NT2/D1 (cell line): ENCODE data around the gene FBXL17.

Source experiments
- DNase-seq: peaks from one replicate; pipeline ENCODE4 v3.0.0-alpha.2; 2011; ENCODE audit warnings: low read depth, low spot score
- H3K27me3 ChIP-seq: 2 replicates; pipeline ENCODE4 v1.6.0; 2011; ENCODE audit warnings: mild to moderate bottlenecking; ENCODE audit not compliant: insufficient read length, insufficient read depth
- H3K36me3 ChIP-seq: 2 replicates; pipeline ENCODE4 v1.6.1; 2011; ENCODE audit warnings: mild to moderate bottlenecking, low read length, mixed read lengths; ENCODE audit not compliant: insufficient read depth, insufficient read length
- H3K4me1 ChIP-seq: 2 replicates; pipeline ENCODE4 v1.5.1; 2011; ENCODE audit not compliant: insufficient read depth, insufficient read length
- H3K4me3 ChIP-seq: 2 replicates; pipeline ENCODE4 v1.5.1; 2011; ENCODE audit warnings: low read depth; ENCODE audit not compliant: insufficient read length
- H3K9ac ChIP-seq: 2 replicates; pipeline ENCODE4 v1.6.0; 2011; ENCODE audit warnings: low read depth; ENCODE audit not compliant: insufficient read length
- H3K9me3 ChIP-seq: 2 replicates; pipeline ENCODE4 v1.5.1; 2011; ENCODE audit warnings: mild to moderate bottlenecking, low read length; ENCODE audit not compliant: insufficient read depth
- SUZ12 ChIP-seq: IDR thresholded peaks from 2 replicates; pipeline ENCODE4 v1.6.1; 2011; ENCODE audit not compliant: insufficient read length, insufficient read depth; ENCODE audit errors: extremely low read depth
- YY1 ChIP-seq: IDR thresholded peaks from 2 replicates; pipeline ENCODE4 v1.6.1; 2011; ENCODE audit not compliant: insufficient read length, insufficient read depth
- ZNF274 ChIP-seq: IDR thresholded peaks from 2 replicates; pipeline ENCODE4 v1.6.1; 2011; ENCODE audit warnings: mild to moderate bottlenecking, low read depth, low read length

Gene FBXL17

GRCh38 chr5:108381954-108382783 is at the start of gene FBXL17:
TSS of gene FBXL17 (minus strand) at chr5:108382098.
- no peaks in the 10 kb centered on the region for H3K9me3 ChIP-seq
- TF ChIP-seq SUZ12 (no peak), YY1 (no peak), ZNF274 (no peak)
- peak within 1 kb of the TSS; percentile 76 for H3K4me3 ChIP-seq
- no peaks in the 10 kb centered on the region for H3K4me1 ChIP-seq
- peak; percentile 88 for DNase-seq
- H3K36me3 ChIP-seq, result no peaks in the 10 kb centered on the region
- H3K9ac ChIP-seq, result peak within 1 kb of the TSS; percentile 92
- no peaks in the 10 kb centered on the region for H3K27me3 ChIP-seq

DNA sequence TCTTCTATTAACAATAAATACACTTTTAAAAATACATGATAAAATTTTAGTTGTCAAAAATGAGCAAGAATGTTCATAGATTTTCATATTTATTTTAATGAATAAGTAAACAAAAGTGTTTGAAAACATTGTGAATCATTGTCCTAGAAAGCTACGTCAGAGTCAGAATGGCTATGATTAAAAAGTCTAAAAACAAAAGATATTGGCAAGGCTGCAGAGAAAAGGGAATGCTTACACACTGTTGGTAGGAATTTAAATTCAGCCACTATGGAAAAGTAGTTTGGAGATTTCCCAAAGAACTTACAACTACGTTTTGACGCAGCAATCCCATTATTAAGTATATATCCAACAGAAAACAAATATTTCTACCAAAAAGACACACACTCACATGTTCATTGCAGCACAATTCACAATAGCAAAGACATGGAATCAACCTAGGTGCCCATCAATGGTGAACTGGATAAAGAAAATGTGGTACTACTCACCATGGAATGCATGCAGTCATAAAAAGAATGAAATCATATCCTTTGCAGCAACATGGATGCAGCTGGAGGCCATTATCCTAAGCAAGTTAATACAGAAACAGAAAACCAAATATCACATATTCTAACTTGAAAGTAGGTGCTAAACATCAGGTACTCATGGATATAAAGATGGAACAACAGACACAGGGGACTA is 49.2 kb upstream of the FBXL17 start:
- H3K27me3 ChIP-seq, result no peaks in the 10 kb centered on the region
- H3K36me3 ChIP-seq, result no peaks in the 10 kb centered on the region
- H3K4me3 ChIP-seq, result no peak overlapping the region
- peaks cover 3% of the 10 kb centered on the region for H3K4me1 ChIP-seq
- TF ChIP-seq YY1 (no peak), SUZ12 (no peak), ZNF274 (no peak)
- no peaks in the 10 kb centered on the region for H3K9me3 ChIP-seq
- DNase-seq, result no peak
- no peak overlapping the region for H3K9ac ChIP-seq

DNA sequence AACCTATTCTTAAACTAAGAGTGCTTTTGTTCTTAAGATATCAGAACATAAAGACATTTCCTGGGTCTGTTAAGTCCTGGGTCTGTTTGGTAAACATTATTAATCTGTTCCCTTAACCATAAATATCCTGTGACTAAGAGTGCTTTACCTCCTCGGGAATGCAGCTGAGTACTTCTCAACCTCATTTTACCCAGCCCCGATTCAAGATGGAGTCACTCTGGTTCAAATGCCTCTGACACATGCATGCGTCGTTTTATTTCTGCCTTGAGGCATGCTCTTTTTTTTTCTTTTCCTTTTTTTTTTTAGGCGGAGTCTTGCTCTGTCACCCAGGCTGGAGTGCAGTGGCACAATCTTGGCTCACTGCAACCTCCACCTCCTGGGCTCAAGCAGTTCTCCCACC is 39.8 kb upstream of the FBXL17 start:
- TF ChIP-seq SUZ12 (no peak), ZNF274 (no peak), YY1 (no peak)
- Histone ChIP-seq H3K27me3 (no peaks in the 10 kb centered on the region), H3K9me3 (peaks cover 15% of the 10 kb centered on the region; the same call in 1 of the 2 replicates), H3K4me3 (no peak overlapping the region), H3K4me1 (no peaks in the 10 kb centered on the region), H3K36me3 (no peaks in the 10 kb centered on the region), H3K9ac (no peak overlapping the region)
- no peak for DNase-seq

GRCh38 chr5:108420755-108421154 is 38.9 kb upstream of the FBXL17 start:
- H3K9me3 ChIP-seq, result peaks cover 21% of the 10 kb centered on the region; the same call in 1 of the 2 replicates
- H3K9ac ChIP-seq, result no peak overlapping the region
- H3K27me3 ChIP-seq, result no peaks in the 10 kb centered on the region
- TF ChIP-seq YY1, result no peak
- TF ChIP-seq SUZ12, result no peak
- TF ChIP-seq ZNF274, result no peak
- no peaks in the 10 kb centered on the region for H3K4me1 ChIP-seq
- DNase-seq, result no peak
- no peaks in the 10 kb centered on the region for H3K36me3 ChIP-seq
- no peak overlapping the region for H3K4me3 ChIP-seq

GRCh38 chr5:108420158-108420557 is 38.3 kb upstream of the FBXL17 start:
- Histone ChIP-seq H3K4me3 (no peak overlapping the region), H3K9me3 (peaks cover 21% of the 10 kb centered on the region; the same call in 1 of the 2 replicates), H3K9ac (no peak overlapping the region), H3K27me3 (no peaks in the 10 kb centered on the region), H3K36me3 (no peaks in the 10 kb centered on the region), H3K4me1 (no peaks in the 10 kb centered on the region)
- no peak for DNase-seq
- TF ChIP-seq ZNF274 (no peak), YY1 (no peak), SUZ12 (no peak)

- no peaks in the 10 kb centered on the region for H3K36me3 ChIP-seq
- H3K9me3 ChIP-seq, result peaks cover 21% of the 10 kb centered on the region; the same call in 1 of the 2 replicates
- TF ChIP-seq SUZ12 (no peak), ZNF274 (no peak), YY1 (no peak)
- H3K4me3 ChIP-seq, result no peak overlapping the region
- no peak for DNase-seq
- H3K27me3 ChIP-seq, result no peaks in the 10 kb centered on the region
- H3K9ac ChIP-seq, result no peak overlapping the region
- H3K4me1 ChIP-seq, result no peaks in the 10 kb centered on the region
These were observed 36.3 kb upstream of the FBXL17 start for GRCh38 chr5:108418197-108418596.

- H3K36me3 ChIP-seq, result no peaks in the 10 kb centered on the region
- no peak overlapping the region for H3K4me3 ChIP-seq
- no peak for DNase-seq
- H3K27me3 ChIP-seq, result no peaks in the 10 kb centered on the region
- TF ChIP-seq YY1, result no peak
- TF ChIP-seq ZNF274, result no peak
- no peak for TF ChIP-seq SUZ12
- no peak overlapping the region for H3K9ac ChIP-seq
- H3K9me3 ChIP-seq, result peaks cover 21% of the 10 kb centered on the region; the same call in 1 of the 2 replicates
- H3K4me1 ChIP-seq, result no peaks in the 10 kb centered on the region
These were observed 35.3 kb upstream of the FBXL17 start for GRCh38 chr5:108417166-108417670.
